Nucleus accumbens (tissue), 56 donors: ENCODE data around the gene ENPP6.
"Not testable (repeated sequence)": the region's sequence is repeated elsewhere in the genome, so short reads cannot be mapped to it uniquely, and the experiment has no call there.

Source experiments
- DNase-seq, 56 donors: peaks; one replicate each; lab custom pipeline; 2025; lab: John Stamatoyannopoulos, UW

Gene ENPP6

DNA sequence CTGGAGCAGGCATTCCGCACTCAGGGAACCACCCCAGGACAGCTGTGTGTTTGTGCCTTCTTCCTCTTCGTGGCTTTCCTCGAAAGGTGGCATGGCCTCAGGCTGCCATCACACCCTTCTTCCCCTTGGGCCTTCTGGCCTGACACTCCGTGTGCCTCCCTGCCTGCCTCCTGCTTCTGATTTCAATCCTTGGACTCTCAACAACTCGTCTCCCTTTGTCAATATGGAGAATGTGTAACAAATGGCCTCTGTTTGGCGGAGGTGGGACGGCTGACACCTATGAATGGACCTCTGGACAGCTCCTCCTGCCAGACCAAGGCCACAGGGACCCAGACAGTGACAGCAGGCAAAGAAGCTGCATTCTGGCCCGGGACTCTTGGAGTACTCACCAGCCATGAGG is 137.0 kb downstream of the ENPP6 start:
- DNase-seq: no peak

DNA sequence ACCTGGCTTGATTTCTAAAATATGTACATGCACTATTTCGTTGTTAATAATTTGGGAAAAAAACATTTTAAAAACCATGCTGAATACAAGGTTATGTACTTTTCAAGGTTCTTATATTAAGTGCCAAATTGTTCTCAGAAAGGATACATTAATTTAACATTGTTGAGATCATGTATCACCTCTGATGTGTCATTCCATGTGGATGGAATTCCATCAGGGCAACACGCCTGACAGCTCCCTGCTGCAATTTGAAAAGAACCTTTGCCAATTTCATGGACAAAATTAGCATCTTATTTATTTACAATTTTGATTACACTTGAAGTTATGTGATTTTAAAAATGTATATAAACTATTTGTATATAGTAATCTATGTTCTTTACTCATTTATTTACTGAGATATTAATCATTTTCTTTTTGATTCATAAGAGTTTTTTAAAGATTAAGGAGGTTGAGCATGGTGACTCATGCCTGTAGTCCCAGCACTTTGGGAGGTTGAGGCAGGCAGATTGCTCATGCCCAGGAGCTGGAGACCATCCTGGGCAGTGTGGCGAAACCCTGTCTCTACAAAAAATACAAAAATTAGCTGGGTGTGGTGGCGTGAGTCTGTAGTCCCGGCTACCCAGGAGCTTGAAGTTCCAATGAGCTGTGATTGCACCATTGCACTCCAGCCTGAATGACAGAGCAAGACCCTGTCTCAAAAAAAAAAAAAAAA is 142.8 kb downstream of the ENPP6 start:
- no peak for DNase-seq

DNA sequence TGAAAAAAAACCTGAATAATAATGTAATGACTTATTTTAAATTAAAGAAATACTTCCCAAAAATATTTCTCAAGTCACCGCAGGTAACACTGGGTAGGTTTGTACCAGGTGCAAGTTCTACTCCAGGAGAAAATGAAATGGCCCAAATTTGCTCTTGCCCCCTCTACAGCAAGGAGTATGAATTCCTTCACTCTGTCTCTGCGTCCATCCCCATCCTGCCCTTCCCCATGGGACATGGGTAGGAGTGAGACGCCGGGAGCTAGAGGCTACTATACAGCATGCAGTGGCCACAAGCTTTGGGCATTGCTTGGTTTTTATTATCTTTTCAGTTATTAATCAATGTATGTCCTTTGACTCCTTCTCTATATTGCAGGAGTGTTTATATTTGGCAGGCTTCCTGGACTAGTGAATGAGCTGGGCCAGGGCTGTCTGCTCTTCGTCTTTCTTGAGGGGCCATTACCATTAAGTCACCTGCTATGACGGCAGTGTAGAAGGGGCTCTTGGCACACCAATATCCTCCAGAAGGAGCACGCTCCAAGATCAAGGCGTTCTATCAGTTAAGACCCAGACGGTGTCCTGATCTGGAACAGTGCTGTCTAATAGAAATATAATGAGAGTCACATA is 149.6 kb downstream of the ENPP6 start:
- no peak for DNase-seq

DNA sequence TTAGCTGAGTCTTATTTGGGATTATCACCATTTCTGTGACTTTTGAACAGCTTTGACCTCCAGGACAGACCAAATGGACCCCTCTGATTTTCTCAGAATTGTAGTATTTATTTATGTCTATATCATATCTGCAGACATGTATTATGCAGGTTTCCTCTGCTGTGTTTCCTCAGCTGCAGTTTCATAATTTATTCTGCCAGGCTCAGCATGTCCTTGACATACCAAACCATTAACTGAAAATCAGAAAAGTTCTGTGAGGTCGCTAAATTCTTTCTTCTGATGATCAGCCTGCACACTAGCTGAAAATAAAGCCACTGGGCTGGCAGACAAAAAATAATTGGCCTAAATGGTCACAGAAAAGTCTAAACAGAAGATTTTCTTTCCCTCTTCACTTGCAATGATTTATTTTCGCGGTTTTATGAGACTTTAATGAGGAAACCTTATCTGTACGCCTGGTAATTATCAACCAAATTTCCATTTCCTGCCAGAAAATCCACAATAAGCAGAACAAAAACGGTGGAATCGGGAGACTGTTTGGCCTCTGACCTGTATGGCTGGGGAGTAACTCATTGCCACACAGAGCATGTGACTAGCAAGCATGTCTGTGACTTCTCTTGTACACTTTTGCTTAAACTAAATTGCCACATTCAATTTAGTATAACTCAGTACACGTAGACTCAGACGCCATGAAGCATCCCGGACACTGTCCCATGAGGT is 150.9 kb downstream of the ENPP6 start:
- DNase-seq: no peak

DNA sequence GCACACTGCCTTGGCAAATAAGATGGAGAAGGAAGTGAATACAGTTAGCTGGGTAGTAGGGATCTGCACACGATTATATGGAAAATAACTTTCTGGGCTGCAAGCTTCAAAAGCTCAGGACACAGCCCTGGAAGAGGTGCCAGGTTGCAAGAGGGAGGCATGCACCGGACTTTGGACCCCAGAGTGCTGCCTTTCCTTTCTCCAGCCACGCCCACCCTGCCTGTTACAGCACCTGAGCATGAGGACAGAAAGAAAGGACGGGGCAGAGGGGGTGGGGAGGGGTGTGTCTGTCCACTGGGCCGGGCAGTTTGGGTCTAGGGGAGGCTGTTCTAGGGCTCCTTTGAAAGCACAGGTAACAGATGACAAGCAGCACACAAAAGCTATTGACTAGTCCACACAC is 152.8 kb downstream of the ENPP6 start:
- no peak for DNase-seq

DNA sequence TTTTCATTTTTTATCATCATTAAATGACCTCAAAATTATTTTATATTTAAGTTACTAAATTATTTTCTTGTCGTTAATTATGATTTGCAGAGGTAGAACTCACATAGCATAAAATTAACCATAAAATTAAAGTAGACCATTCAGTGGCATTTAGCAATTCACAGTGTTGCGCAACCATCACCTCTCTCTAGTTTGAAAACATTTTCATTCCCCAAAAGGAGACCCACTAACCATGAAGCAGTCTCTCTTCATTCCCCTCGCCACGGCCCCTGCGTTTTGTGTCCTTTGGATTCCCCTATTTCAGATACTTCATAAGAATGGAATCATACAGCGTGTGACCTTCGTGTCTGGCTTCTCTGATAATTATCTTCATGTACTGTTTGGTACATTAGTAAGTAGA is 154.9 kb downstream of the ENPP6 start:
- DNase-seq: no peak

DNA sequence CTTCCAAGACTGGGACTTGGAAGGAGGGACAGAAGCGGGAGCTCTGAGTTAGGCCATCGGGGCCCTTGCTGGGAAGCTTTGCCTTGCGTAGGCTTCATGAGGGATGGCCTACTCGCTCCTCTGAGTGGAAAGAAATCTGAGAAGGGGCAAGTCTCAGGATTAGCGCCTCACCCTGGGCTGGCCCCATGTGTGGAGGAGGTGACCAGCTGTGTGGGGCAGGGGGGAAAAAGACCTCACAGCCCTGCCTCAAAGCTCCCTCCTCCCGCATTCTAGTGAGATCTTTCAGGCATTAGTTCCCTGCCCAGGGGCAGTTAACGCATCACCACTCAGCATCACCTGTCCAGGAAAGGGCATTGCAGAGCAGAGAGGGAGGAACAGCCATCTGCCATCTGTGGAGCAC is 156.1 kb downstream of the ENPP6 start:
- DNase-seq: no peak

DNA sequence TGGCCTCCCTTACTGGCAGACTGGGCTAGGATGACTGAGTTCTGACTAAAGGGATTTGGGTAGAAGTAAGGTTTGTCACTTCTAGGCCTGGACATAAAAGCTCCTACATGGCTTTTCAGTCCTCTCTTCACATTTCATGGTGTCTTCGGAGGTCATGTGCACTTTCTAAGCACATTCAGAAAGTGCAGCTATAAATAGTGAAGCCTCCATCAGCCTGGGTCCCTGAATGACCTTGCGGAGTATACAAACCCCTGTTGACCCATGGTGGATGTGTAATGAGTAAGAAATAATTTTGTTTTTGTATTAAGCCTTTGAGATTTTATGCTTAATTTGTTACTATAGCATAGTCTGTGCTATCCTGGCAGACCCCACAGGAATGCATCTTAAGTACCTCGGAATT is 158.6 kb downstream of the ENPP6 start:
- no peak for DNase-seq

DNA sequence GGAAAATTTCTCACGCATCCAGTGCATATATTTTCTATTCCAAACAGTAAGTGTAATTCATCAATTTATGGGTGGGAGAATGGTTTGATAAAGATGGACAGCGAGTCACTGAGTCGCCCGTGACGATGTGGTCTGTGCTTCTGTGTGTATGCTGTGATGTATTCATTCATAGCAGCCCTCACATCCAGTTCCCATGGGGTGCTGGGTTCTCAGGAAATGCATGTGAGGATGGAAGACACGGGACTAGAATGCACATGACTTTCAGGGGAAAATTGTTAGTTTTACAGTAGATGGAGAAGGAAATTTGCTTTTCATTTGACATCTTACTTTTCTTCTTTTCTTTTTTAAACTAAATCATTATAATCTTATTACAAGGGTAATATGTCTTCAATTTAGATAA is 159.6 kb downstream of the ENPP6 start:
- DNase-seq: no peak

DNA sequence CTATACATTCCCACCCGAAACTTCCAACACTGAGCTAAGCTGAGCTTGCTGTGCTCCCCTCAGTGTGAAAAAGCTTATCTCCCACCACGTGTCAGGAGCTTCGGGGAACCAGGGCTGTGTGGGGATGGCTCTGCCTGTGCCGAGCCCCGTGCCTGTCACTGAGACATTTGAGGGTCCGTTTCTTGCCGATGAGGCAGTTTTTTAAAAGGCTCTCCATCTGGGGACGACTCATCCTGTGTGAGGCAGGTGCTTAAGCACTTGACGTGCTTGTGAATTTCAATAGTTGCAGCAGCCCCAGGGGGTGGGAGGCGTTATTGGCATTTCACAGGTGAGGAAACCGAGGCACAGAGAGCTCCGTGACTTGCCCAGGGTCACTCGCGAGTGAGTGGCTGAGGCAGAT is 160.8 kb downstream of the ENPP6 start:
- DNase-seq: no peak

DNA sequence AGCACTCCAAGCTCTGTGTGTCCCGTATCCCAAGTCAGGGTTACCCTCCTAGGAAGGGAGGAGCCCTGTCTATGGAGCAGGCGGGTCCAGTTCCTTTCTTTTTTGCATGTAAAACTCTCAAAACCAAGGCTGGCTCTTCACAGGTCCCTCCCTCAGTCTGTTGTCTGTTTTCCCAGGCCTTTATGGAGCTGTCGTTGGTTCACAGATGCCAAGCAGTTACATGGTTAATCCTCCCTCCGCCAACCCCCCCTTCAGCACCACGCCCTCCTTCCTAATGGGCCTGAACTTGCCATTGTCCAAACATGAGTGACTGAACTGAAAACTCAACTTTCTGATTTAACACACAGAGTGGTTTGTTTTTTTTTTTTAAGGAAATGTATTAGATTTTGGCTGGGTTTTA is 164.2 kb downstream of the ENPP6 start:
- DNase-seq: no peak

DNA sequence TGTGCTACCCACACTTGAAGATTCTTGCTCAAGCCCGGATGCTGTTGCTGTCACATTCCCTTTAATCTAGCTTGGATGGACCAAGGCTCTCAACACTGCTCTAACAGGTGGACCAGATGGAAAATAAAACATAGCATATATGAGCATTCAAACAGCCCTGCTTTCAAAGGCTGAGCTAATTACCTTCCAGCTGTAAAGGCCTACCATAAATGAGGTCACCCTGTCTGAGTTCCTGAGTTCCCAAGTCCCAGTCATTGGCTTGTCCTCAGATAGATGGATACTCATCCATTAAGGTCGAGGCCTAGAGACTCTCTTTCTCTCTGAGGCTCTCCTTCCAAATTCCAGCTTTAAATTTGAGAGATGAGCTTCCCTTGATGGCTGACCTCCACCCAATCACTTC is 165.1 kb downstream of the ENPP6 start:
- no peak for DNase-seq

DNA sequence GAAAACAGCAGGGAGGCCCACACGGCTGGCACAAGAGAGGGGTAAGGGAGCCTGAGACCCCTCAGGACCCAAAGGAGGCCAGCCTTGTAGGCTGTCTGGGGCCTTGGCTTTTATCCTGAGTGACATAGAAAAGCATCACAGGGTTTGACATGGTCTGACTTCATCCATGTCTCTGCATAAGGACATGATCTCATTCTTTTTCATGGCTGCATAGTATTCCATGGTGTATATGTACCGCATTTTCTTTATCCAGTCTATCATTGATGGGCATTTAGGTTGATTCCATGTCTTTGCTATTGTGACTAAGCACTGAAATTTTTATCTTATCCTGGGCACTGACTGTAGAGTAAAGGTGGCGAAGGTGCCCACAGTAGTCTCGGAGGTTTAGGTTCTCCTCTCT is 166.4 kb downstream of the ENPP6 start:
- DNase-seq: not testable (repeated sequence)

DNA sequence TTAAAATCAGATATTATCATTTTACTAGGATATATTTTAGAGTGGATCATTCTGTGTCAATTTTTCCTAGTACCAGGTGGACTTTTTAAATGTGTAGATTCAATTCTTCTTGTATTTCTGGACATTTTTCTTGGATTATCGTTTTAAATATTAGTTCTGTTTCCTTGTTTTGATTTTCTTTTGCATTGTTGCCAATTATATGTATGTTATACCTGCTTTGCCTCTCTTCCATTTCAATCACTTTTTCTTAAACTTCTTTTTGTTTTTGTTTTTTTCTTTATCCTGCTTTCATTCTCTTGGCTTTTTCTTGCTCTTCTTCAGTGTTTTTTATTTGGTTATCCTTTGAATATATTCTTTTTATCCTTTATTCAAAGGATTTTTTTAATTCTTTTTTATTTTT is 171.5 kb downstream of the ENPP6 start:
- DNase-seq: no peak

DNA sequence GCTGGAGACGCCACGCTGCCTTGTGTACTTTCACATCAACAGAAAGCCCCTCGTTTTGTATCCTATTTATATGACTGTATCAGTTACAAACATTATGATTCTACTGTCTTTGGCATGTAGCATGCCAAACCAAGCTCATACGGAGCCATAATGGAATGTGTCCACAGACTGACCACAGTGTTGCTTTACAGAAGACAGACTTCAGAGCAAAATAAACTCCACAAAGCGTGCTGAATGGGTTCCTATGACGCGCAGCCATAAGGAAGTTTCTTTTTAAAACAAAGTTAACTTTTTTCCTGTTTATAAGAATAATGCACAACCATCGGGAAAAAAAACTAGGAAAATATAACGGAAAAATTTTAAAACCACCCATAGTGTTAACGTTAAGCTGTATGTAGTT is 176.5 kb downstream of the ENPP6 start:
- no peak for DNase-seq

DNA sequence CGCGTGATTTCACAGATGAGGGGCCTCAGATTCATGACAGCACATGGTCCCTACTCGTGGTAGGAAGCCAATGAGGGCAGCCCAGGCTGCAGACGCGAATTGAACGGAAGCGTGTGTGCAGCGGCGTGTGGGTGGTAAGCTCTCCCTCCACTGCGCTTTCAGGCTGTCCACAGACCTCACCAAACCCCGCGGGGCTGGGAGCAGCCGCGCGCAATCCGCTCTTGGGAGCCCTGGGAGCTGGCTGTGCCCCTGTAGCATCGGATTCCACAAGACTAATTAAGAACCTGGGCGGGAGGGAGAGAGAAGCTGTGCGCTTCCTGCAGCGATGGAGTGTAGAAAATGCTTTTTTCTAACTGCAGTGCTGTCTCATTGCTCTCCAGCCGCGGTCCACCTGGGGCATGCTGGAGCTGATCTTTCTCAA is 177.7 kb downstream of the ENPP6 start:
- DNase-seq: peak in 1 of 56 donors; percentile 3
